Hepatocyte (in vitro differentiated cells): ENCODE data around the gene TEAD1.

Experiments used
- CTCF ChIP-seq: fragments of 200-600 bp; sonication (generic); IDR thresholded peaks from 2 replicates; pipeline ENCODE4 v1.5.1; 2016; ENCODE audit warnings: antibody characterized with exemption, mild to moderate bottlenecking; ENCODE audit not compliant: poor library complexity
- EZH2 ChIP-seq: fragments of 200-600 bp; sonication (generic); IDR thresholded peaks from 2 replicates; pipeline ENCODE4 v1.6.1; 2016; ENCODE audit warnings: antibody characterized with exemption, mild to moderate bottlenecking, borderline replicate concordance
- EZH2phosphoT487 ChIP-seq: fragments of 200-600 bp; sonication (generic); IDR thresholded peaks from one replicate; pipeline ENCODE4 v1.6.1; 2018; ENCODE audit warnings: antibody characterized with exemption, mild to moderate bottlenecking, low read depth, moderate library complexity; ENCODE audit not compliant: unreplicated experiment, severe bottlenecking

- TF ChIP-seq CTCF (no peak), EZH2 (no peak), EZH2phosphoT487 (no peak)
These were observed 659 bp upstream of the TEAD1 start for GRCh38 chr11:12673601-12673923.
